ENCODE results near the gene ZCCHC14. TPM values are rescaled to one million over a fixed set of nuclear protein-coding genes. Genes with fewer than 3 reads are reported as not detected.

ZCCHC14 gene
- total and polyA plus RNA-seq, 2 of the 8 experiments (the other 6 are each of a cell fraction or from before 2014, with no cell fraction given) = 8.2 to 28.2 TPM

- TF ChIP-seq SIN3A (conservative IDR thresholded peaks at IDR 0.05 in 1 of 2, IDR thresholded peaks at IDR 0.05 in 1 of 2; ENCODE audit: low read depth in 1 of 2, low read length in 2 of 2) (no peak), JUND (IDR thresholded peaks at IDR 0.05; ENCODE audit: low read length) (no peak), CEBPB (IDR thresholded peaks at IDR 0.05; ENCODE audit: low read depth, low read length) (no peak), NRF1 (IDR thresholded peaks at IDR 0.05; ENCODE audit: low read depth, low read length) (no peak), YY1 (IDR thresholded peaks at IDR 0.05; ENCODE audit: low read depth, low read length) (no peak), TAF1 (IDR thresholded peaks at IDR 0.05; ENCODE audit: low read depth, low read length) (no peak), POLR2AphosphoS5 (IDR thresholded peaks at IDR 0.05; ENCODE audit: low read depth, low read length) (no peak), CHD2 (IDR thresholded peaks at IDR 0.05; ENCODE audit: low read length) (no peak)
These were observed 40.2 kb upstream of the ZCCHC14 start (continued) for GRCh38 chr16:87533061-87533460.
